CD4-positive, alpha-beta T cell treated with Interleukin-12 subunit alpha and Interleukin-12 subunit beta, for 1 hour (primary cell): Measurements from ENCODE around the gene SPINK1.
A peak's percentile ranks its signal among the peaks of the same experiment; 100 is the strongest.
"Not testable (repeated sequence)": the region's sequence is repeated elsewhere in the genome, so short reads cannot be mapped to it uniquely, and the experiment has no call there.

ENCODE experiments used
- DNase-seq: peaks from one replicate; pipeline ENCODE4 v3.0.0-alpha.2; 2020

Gene SPINK1

GRCh38 chr5:147831465-147831864 is at the start of gene SPINK1:
Gene SPINK1, minus strand, starts transcription at chr5:147831671. Its CDS starts 94 bp downstream, at chr5:147831577.
- no peak for DNase-seq

- no peak for DNase-seq
Observed at GRCh38 chr5:147880487-147880886, 49.0 kb upstream of the SPINK1 start.

- DNase-seq: no peak
Observed at GRCh38 chr5:147879784-147880183, 48.3 kb upstream of the SPINK1 start.

GRCh38 chr5:147878066-147878759 is 46.7 kb upstream of the SPINK1 start, which contains the start of gene SCGB3A2:
Gene SCGB3A2, plus strand, starts transcription at chr5:147878711. Its CDS starts 93 bp downstream, at chr5:147878804.
- DNase-seq: no peak

GRCh38 chr5:147876626-147877025 is 45.2 kb upstream of the SPINK1 start:
- no peak for DNase-seq

GRCh38 chr5:147876141-147876540 is 44.7 kb upstream of the SPINK1 start:
- no peak for DNase-seq

- no peak for DNase-seq
Observed at GRCh38 chr5:147874910-147875367, 43.5 kb upstream of the SPINK1 start.

GRCh38 chr5:147874118-147874875 is 42.8 kb upstream of the SPINK1 start:
- DNase-seq: not testable (repeated sequence)

GRCh38 chr5:147872744-147873435 is 41.4 kb upstream of the SPINK1 start:
- not testable (repeated sequence) for DNase-seq

- DNase-seq: not testable (repeated sequence)
Observed at GRCh38 chr5:147871980-147872549, 40.6 kb upstream of the SPINK1 start.

- not testable (repeated sequence) for DNase-seq
Observed at GRCh38 chr5:147869892-147870291, 38.4 kb upstream of the SPINK1 start.

- no peak for DNase-seq
Observed at GRCh38 chr5:147869112-147869511, 37.6 kb upstream of the SPINK1 start.

GRCh38 chr5:147863454-147864158 is 32.1 kb upstream of the SPINK1 start:
- no peak for DNase-seq

- DNase-seq: no peak
Observed at GRCh38 chr5:147860641-147861025, 29.2 kb upstream of the SPINK1 start.

- no peak for DNase-seq
Observed at GRCh38 chr5:147859962-147860640, 28.6 kb upstream of the SPINK1 start.

- DNase-seq: no peak
Observed at GRCh38 chr5:147858565-147858964, 27.1 kb upstream of the SPINK1 start.

- peak; percentile 38 for DNase-seq
Observed at GRCh38 chr5:147857302-147858129, 26.0 kb upstream of the SPINK1 start.

GRCh38 chr5:147856801-147857200 is 25.3 kb upstream of the SPINK1 start:
- DNase-seq: no peak

GRCh38 chr5:147855774-147856069 is 24.3 kb upstream of the SPINK1 start:
- DNase-seq: no peak

GRCh38 chr5:147854894-147855773 is 23.7 kb upstream of the SPINK1 start:
- no peak for DNase-seq
